Lower lobe of right lung (tissue), 2 donors: ENCODE measurements around the gene CCDC169. TPM values are rescaled to one million over a fixed set of nuclear protein-coding genes. Genes with fewer than 3 reads are reported as not detected.

Source experiments
- ATAC-seq, 2 donors: fragments of 200-7000 bp; cut with Tn5 transposase; one replicate each; pipeline ENCODE4 v1.9.1; 2020 to 2022; ENCODE audit warnings: mild to moderate bottlenecking in 2 of 2, moderate library complexity in 2 of 2
- DNase-seq: peaks from one replicate; pipeline ENCODE4 v3.0.0-alpha.2; 2020
- H3K27ac ChIP-seq: fragments of 200-600 bp; one replicate; pipeline ENCODE4 v1.8.0; 2022
- H3K27me3 ChIP-seq: fragments of 200-600 bp; one replicate; pipeline ENCODE4 v1.8.0; 2022; ENCODE audit warnings: low read depth
- H3K36me3 ChIP-seq: fragments of 200-600 bp; one replicate; pipeline ENCODE4 v1.8.0; 2022; ENCODE audit warnings: mild to moderate bottlenecking
- H3K4me1 ChIP-seq: fragments of 200-600 bp; one replicate; pipeline ENCODE4 v1.8.0; 2022
- H3K4me3 ChIP-seq: fragments of 200-600 bp; one replicate; pipeline ENCODE4 v1.8.0; 2022; ENCODE audit warnings: mild to moderate bottlenecking
- H3K9me3 ChIP-seq: fragments of 200-600 bp; one replicate; pipeline ENCODE4 v1.8.0; 2022
- intact Hi-C: fragments of 100-400 bp; cut with DNase I; formaldehyde crosslinking; loops from one replicate; pipeline ENCODE4 v1.11.0; 2022
- total RNA-seq: library from RNA; stranded (reverse); fragmentation: NEBNext Ultra II Directional; extraction: Animal tissue kit (Norgen Biotek cat#: 25700); gene quantifications from one replicate; pipeline ENCODE4 v1.2.1, GENCODE V29; 2021
- TF ChIP-seq, protein P1 (sequence below): fragments of 200-600 bp; IDR thresholded peaks from one replicate; pipeline ENCODE4 v1.8.0; 2022; ENCODE audit warnings: antibody characterized with exemption, mild to moderate bottlenecking
- donor health status: DM: no; HTN: yes; CAD: no; lungs with severe emphysema.

CCDC169 gene
- total RNA-seq, 1 donor from 2014 or later: not detected

DNA sequence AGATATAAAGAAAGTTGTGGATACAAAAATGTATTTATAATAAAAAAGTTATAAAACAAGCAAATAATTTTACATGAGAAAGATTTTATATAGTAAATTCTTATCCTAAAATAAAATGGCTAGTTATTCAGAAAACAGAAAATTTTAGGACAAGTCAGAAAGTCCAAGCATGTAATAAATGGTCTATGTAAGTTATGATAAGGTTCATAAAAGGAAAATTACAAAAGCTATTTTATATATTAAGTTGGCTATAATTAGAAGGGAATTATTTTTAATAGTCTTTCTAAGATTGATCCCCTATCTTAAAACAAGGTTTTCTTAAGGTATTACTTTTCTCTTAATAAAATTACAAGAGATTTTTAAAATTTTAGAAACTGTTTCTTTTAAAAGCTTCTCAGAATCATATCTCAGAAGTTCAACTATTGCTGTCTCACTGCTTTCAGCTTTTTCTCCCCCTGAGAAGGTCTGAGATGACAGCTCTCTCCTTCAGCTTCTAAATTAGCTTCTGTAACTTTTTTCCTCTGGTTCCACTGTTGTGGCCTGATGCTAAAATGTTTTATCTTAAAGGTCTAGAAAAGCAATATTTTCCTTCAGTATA, 8.7 kb downstream of the CCDC169 start:
- Histone ChIP-seq H3K4me3 (no peak overlapping the region), H3K4me1 (no peaks in the 10 kb centered on the region), H3K36me3 (no peaks in the 10 kb centered on the region), H3K27me3 (no peaks in the 10 kb centered on the region), H3K9me3 (no peaks in the 10 kb centered on the region), H3K27ac (no peak overlapping the region)
- no peak for ATAC-seq
- no peak for DNase-seq
- TF ChIP-seq, protein P1, sequence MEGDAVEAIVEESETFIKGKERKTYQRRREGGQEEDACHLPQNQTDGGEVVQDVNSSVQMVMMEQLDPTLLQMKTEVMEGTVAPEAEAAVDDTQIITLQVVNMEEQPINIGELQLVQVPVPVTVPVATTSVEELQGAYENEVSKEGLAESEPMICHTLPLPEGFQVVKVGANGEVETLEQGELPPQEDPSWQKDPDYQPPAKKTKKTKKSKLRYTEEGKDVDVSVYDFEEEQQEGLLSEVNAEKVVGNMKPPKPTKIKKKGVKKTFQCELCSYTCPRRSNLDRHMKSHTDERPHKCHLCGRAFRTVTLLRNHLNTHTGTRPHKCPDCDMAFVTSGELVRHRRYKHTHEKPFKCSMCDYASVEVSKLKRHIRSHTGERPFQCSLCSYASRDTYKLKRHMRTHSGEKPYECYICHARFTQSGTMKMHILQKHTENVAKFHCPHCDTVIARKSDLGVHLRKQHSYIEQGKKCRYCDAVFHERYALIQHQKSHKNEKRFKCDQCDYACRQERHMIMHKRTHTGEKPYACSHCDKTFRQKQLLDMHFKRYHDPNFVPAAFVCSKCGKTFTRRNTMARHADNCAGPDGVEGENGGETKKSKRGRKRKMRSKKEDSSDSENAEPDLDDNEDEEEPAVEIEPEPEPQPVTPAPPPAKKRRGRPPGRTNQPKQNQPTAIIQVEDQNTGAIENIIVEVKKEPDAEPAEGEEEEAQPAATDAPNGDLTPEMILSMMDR: no peak
- intact Hi-C loops: no loop called here

DNA sequence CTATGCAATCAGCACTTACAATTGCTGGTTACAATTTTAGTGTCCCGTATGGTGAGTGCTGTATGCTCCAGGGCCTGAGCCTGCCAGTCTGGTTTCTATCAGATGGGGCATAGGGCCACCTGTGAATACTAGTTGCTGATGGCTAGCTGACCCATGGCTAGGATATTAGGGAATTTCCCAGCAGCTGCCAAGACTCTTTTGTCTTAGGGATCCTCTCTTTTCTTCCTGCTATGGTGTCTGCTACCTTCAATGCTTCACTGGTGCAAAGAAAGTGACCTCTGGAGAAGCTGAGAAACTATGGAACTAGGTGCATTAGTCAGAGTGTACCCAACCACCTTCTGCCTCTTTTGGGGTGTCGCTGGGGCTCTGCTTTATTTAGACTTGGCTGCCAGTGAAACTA, 11.6 kb downstream of the CCDC169 start:
- Histone ChIP-seq H3K9me3 (no peaks in the 10 kb centered on the region), H3K27me3 (no peaks in the 10 kb centered on the region), H3K4me3 (no peak overlapping the region), H3K27ac (no peak overlapping the region), H3K4me1 (no peaks in the 10 kb centered on the region), H3K36me3 (no peaks in the 10 kb centered on the region)
- no peak for ATAC-seq
- DNase-seq: no peak
- TF ChIP-seq, protein P1: no peak
- intact Hi-C loops: no loop called here

- Histone ChIP-seq H3K36me3 (no peaks in the 10 kb centered on the region), H3K9me3 (no peaks in the 10 kb centered on the region), H3K27ac (no peak overlapping the region), H3K4me3 (no peak overlapping the region), H3K4me1 (no peaks in the 10 kb centered on the region), H3K27me3 (no peaks in the 10 kb centered on the region)
- peak; percentile 50 to 71 for ATAC-seq
- TF ChIP-seq, protein P1: peak; percentile 77
- intact Hi-C loops: no loop called here
- DNase-seq: no peak
Measured at GRCh38 chr13:36282821-36283432, 14.7 kb downstream of the CCDC169 start.

- ATAC-seq: peak; percentile 51 to 57
Measured at GRCh38 chr13:36275190-36276002, 22.2 kb downstream of the CCDC169 start.

GRCh38 chr13:36273431-36273830, 24.2 kb downstream of the CCDC169 start:
- H3K27ac ChIP-seq: no peak overlapping the region
- ATAC-seq (no peak), DNase-seq (no peak)
- H3K4me1 ChIP-seq: no peaks in the 10 kb centered on the region
- TF ChIP-seq, protein P1: no peak
- H3K36me3 ChIP-seq: no peaks in the 10 kb centered on the region
- H3K4me3 ChIP-seq: no peak overlapping the region
- intact Hi-C loops: no loop called here
- H3K27me3 ChIP-seq: no peaks in the 10 kb centered on the region
- no peaks in the 10 kb centered on the region for H3K9me3 ChIP-seq

More at GRCh38 chr13:36275190-36276002, 22.2 kb downstream of the CCDC169 start:
- intact Hi-C loops: no loop called here
- Histone ChIP-seq H3K4me1 (no peaks in the 10 kb centered on the region), H3K27me3 (no peaks in the 10 kb centered on the region), H3K9me3 (no peaks in the 10 kb centered on the region), H3K27ac (no peak overlapping the region), H3K4me3 (no peak overlapping the region), H3K36me3 (no peaks in the 10 kb centered on the region)
- TF ChIP-seq, protein P1: peak; percentile 58
- DNase-seq: no peak
